Mesendoderm (in vitro differentiated cells): ENCODE data around the gene MAPT.

Experiments used
- DNase-seq: peaks from one replicate; pipeline ENCODE4 v3.0.0; 2013
- H2AK5ac ChIP-seq: 2 replicates; pipeline ENCODE4 v1.6.1; 2013; ENCODE audit warnings: low read length, inconsistent platforms
- H2BK120ac ChIP-seq: 2 replicates; pipeline ENCODE4 v1.6.1; 2013; ENCODE audit warnings: low read depth, mild to moderate bottlenecking, low read length, moderate library complexity, mixed read lengths
- H2BK15ac ChIP-seq: replicated peaks from 2 replicates; pipeline ENCODE4 v1.6.1; 2013; ENCODE audit warnings: low read depth, mild to moderate bottlenecking, moderate library complexity
- H2BK5ac ChIP-seq: 2 replicates; pipeline ENCODE4 v1.6.1; 2013; ENCODE audit warnings: low read length, inconsistent platforms
- H3K18ac ChIP-seq: 2 replicates; pipeline ENCODE4 v1.6.1; 2013; ENCODE audit warnings: mild to moderate bottlenecking, low read length, mixed read lengths
- H3K23ac ChIP-seq: one replicate; pipeline ENCODE4 v1.6.1; 2013; ENCODE audit warnings: low read length
- H3K27ac ChIP-seq: 2 replicates; pipeline ENCODE4 v1.5.1; 2013; ENCODE audit warnings: low read depth, mild to moderate bottlenecking, inconsistent platforms, low read length, moderate library complexity
- H3K27me3 ChIP-seq: 2 replicates; pipeline ENCODE4 v1.6.1; 2013; ENCODE audit warnings: low read length, control low read depth, mild to moderate bottlenecking, inconsistent platforms; ENCODE audit not compliant: insufficient read depth, poor library complexity
- H3K36me3 ChIP-seq: 2 replicates; pipeline ENCODE4 v1.6.1; 2013; ENCODE audit warnings: low read length, inconsistent platforms; ENCODE audit not compliant: control insufficient read depth, insufficient read depth
- H3K4ac ChIP-seq: one replicate; pipeline ENCODE4 v1.6.1; 2013; ENCODE audit warnings: low read depth, mild to moderate bottlenecking, low read length, moderate library complexity
- H3K4me1 ChIP-seq: 2 replicates; pipeline ENCODE4 v1.6.1; 2013; ENCODE audit warnings: low read depth, low read length, inconsistent platforms; ENCODE audit not compliant: control insufficient read depth
- H3K4me2 ChIP-seq: 2 replicates; pipeline ENCODE4 v1.6.1; 2013; ENCODE audit warnings: low read length
- H3K4me3 ChIP-seq: 2 replicates; pipeline ENCODE4 v1.5.1; 2013; ENCODE audit warnings: mild to moderate bottlenecking, low read length
- H3K56ac ChIP-seq: one replicate; pipeline ENCODE4 v1.6.1; 2013; ENCODE audit warnings: low read length
- H3K79me1 ChIP-seq: 2 replicates; pipeline ENCODE4 v1.6.1; 2013; ENCODE audit warnings: low read length, inconsistent platforms
- H3K79me2 ChIP-seq: 2 replicates; pipeline ENCODE4 v1.6.1; 2013; ENCODE audit warnings: mild to moderate bottlenecking, low read length; ENCODE audit not compliant: control insufficient read depth, insufficient read depth
- H3K9ac ChIP-seq: 2 replicates; pipeline ENCODE4 v1.6.1; 2013; ENCODE audit warnings: low read length, inconsistent platforms
- H4K5ac ChIP-seq: one replicate; pipeline ENCODE4 v1.6.1; 2013; ENCODE audit warnings: low read length
- H4K8ac ChIP-seq: one replicate; pipeline ENCODE4 v1.6.1; 2013; ENCODE audit warnings: low read depth, mild to moderate bottlenecking, control low read depth, low read length, moderate library complexity
- WGBS: extraction: QIAGEN DNeasy Blood & Tissue Kit; methylation state at CpG from one replicate; pipeline ENCODE4 v1.1.7; 2013; ENCODE audit warnings: low lambda C conversion rate, missing lambda C conversion rate; ENCODE audit not compliant: insufficient coverage; ENCODE audit errors: extremely low coverage; 5-methylcytosine and 5-hydroxymethylcytosine counted together

Gene MAPT

DNA sequence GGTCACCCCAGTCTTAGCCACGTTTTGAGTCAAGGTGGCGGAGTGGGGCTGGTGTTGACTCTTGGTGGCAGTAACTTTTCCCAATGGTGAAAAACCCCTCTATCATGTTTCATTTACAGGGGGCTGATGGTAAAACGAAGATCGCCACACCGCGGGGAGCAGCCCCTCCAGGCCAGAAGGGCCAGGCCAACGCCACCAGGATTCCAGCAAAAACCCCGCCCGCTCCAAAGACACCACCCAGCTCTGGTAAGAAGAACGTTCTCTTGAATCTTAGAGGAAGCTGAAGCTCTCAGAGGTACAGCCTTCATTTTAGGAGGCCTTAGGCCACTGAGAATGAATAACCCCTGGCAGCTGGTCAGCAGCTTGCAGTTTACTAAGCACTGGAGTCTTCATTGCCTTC, 97.0 kb downstream of the MAPT start:
- Histone ChIP-seq H3K4me3 (no peak overlapping the region), H3K4ac (no peak overlapping the region), H3K79me1 (no peaks in the 10 kb centered on the region), H3K18ac (no peak overlapping the region), H3K9ac (no peak overlapping the region), H3K4me1 (no peaks in the 10 kb centered on the region), H3K23ac (no peak overlapping the region), H2AK5ac (no peak overlapping the region), H3K79me2 (no peaks in the 10 kb centered on the region), H3K27me3 (no peaks in the 10 kb centered on the region), H3K56ac (no peak overlapping the region), H4K8ac (no peak overlapping the region), H4K5ac (no peak overlapping the region), H2BK5ac (no peak overlapping the region), H3K36me3 (no peaks in the 10 kb centered on the region), H3K4me2 (no peak overlapping the region), H3K27ac (no peak overlapping the region), H2BK120ac (no peak overlapping the region), H2BK15ac (no peak overlapping the region)
- no CpG with 5 or more reads among the region's 10 CpGs for WGBS
- no peak for DNase-seq

DNA sequence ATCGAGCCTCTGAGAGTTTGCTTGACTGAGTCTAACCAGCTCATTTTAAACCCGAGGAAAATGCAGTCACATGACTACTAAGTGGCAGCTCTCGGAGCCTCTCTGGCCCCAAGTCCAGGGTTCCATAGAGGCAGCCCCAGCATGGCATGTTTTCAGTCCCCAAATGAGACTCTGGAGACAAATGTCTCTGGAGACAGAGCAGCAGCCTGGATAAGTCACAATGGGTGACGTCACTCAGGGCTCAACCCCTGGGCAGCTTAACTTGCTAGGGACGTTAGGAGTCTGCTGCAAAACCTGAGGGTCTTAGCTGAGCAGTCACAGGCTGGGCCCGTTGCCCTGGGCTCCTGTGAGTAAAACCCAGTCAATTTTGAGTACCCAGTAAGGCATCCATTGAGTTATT, 97.8 kb downstream of the MAPT start:
- no peaks in the 10 kb centered on the region for H3K4me1 ChIP-seq
- no peak overlapping the region for H3K4ac ChIP-seq
- H3K27me3 ChIP-seq, result no peaks in the 10 kb centered on the region
- H3K18ac ChIP-seq, result no peak overlapping the region
- no peaks in the 10 kb centered on the region for H3K79me1 ChIP-seq
- H4K8ac ChIP-seq, result no peak overlapping the region
- H2BK15ac ChIP-seq, result no peak overlapping the region
- no peak overlapping the region for H4K5ac ChIP-seq
- H2AK5ac ChIP-seq, result no peak overlapping the region
- no peak overlapping the region for H2BK5ac ChIP-seq
- H3K4me3 ChIP-seq, result no peak overlapping the region
- no peaks in the 10 kb centered on the region for H3K36me3 ChIP-seq
- no CpG with 5 or more reads among the region's 6 CpGs for WGBS
- H3K4me2 ChIP-seq, result no peak overlapping the region
- H2BK120ac ChIP-seq, result no peak overlapping the region
- no peak overlapping the region for H3K56ac ChIP-seq
- H3K27ac ChIP-seq, result no peak overlapping the region
- no peak for DNase-seq
- H3K23ac ChIP-seq, result no peak overlapping the region
- no peaks in the 10 kb centered on the region for H3K79me2 ChIP-seq
- H3K9ac ChIP-seq, result no peak overlapping the region

DNA sequence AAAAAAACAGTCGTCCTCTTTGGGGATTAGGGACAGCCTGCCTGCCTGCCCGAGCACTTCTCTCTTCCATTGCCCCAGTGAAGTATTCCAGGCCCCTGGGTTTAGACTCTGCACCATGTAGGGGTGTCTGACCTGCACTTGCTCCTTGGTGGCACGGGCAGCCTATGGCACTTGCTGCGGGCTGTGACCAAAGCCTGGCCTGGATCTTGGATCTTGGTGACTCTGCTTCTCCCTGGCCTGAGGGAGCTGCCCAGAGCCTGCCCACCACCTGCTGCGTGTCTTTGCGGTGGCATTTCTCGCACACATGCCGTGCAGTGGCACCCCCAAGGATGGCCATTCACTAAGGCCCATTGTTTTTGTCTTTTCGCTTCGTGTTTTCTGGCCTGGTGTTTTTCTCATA, 98.5 kb downstream of the MAPT start:
- Histone ChIP-seq H3K56ac (no peak overlapping the region), H4K5ac (no peak overlapping the region), H2BK120ac (no peak overlapping the region), H3K36me3 (no peaks in the 10 kb centered on the region), H4K8ac (no peak overlapping the region), H3K4me3 (no peak overlapping the region), H3K4me1 (no peaks in the 10 kb centered on the region), H3K9ac (no peak overlapping the region), H3K4me2 (no peak overlapping the region), H3K79me2 (no peaks in the 10 kb centered on the region), H2AK5ac (no peak overlapping the region), H3K27me3 (no peaks in the 10 kb centered on the region), H3K18ac (no peak overlapping the region), H3K4ac (no peak overlapping the region), H3K79me1 (no peaks in the 10 kb centered on the region), H2BK15ac (no peak overlapping the region), H2BK5ac (no peak overlapping the region), H3K27ac (no peak overlapping the region), H3K23ac (no peak overlapping the region)
- no CpG with 5 or more reads among the region's 10 CpGs for WGBS
- DNase-seq, result no peak

DNA sequence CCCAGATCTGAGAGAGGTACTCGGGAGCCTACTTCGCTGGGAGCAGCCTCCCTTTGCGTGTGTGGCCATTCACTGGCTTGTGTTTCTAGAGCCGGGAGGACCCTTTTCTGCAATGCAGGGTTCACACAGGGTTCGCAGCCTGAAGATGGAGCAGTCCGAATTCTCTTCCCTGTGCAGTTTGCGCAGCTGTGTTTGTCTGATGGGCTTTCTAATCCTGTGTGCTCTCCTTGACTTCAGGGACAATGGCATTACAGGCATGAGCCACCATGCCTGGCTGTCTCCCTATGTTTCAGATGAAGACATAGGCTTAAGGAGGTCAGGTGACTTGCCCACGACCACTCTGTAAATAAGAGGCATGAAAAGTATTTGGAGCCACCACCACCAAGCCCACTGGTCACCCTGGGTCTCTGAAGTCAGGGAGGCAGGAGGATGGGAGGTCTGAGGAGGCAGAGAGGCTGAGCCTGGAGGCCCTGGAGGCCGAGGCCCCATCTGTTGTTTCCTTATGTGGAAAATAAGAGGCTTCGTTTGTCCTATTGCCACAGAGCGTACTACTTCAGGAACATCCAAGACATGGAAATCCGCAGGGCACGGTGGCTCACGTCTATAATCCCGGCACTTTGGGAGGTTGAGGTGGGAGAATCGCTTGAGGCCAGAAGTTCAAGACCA, 99.7 kb downstream of the MAPT start:
- H4K5ac ChIP-seq, result no peak overlapping the region

DNA sequence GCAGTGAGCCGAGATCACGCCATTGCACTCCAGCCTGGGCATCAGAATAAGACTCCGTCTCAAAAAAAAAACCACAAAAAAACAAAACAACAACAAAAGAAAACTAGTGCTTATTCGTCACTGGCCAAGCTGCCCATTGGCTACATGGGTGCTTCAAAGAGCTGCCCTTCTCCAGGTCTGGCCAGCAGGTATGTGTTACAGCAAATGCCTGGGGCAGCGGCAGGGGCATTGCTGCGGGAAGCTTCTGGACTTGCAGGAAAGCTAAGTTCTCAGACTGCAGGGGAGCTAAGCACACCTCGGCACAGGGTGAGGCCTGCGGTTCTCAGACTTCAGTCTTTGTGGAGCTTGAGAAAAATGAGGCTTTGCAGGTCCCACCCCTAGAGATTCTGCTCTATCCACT, 100.6 kb downstream of the MAPT start:
- Histone ChIP-seq H2BK5ac (no peak overlapping the region), H3K27ac (no peak overlapping the region), H4K8ac (no peak overlapping the region), H3K4ac (no peak overlapping the region), H2BK120ac (no peak overlapping the region), H3K36me3 (no peaks in the 10 kb centered on the region), H3K4me2 (no peak overlapping the region), H3K79me1 (no peaks in the 10 kb centered on the region), H2AK5ac (no peak overlapping the region), H3K4me3 (no peak overlapping the region), H3K79me2 (no peaks in the 10 kb centered on the region), H3K18ac (no peak overlapping the region), H3K4me1 (no peaks in the 10 kb centered on the region), H4K5ac (no peak overlapping the region), H3K56ac (no peak overlapping the region), H3K9ac (no peak overlapping the region), H3K27me3 (no peaks in the 10 kb centered on the region), H2BK15ac (no peak overlapping the region), H3K23ac (no peak overlapping the region)
- no CpG with 5 or more reads among the region's 8 CpGs for WGBS
- DNase-seq, result no peak

More for the DNA sequence above, 99.7 kb downstream of the MAPT start:
- H2BK5ac ChIP-seq, result no peak overlapping the region
- no peaks in the 10 kb centered on the region for H3K79me1 ChIP-seq
- H4K8ac ChIP-seq, result no peak overlapping the region
- WGBS, result no CpG with 5 or more reads among the region's 16 CpGs
- no peak overlapping the region for H3K4ac ChIP-seq
- no peaks in the 10 kb centered on the region for H3K4me1 ChIP-seq
- no peak overlapping the region for H3K56ac ChIP-seq
- H3K4me2 ChIP-seq, result no peak overlapping the region
- no peaks in the 10 kb centered on the region for H3K79me2 ChIP-seq
- no peak overlapping the region for H3K27ac ChIP-seq
- H3K23ac ChIP-seq, result no peak overlapping the region
- no peaks in the 10 kb centered on the region for H3K27me3 ChIP-seq
- no peak overlapping the region for H2BK120ac ChIP-seq
- DNase-seq, result no peak
- no peak overlapping the region for H2BK15ac ChIP-seq
- H3K4me3 ChIP-seq, result no peak overlapping the region
- no peak overlapping the region for H3K18ac ChIP-seq
- no peaks in the 10 kb centered on the region for H3K36me3 ChIP-seq
- H2AK5ac ChIP-seq, result no peak overlapping the region
- no peak overlapping the region for H3K9ac ChIP-seq

DNA sequence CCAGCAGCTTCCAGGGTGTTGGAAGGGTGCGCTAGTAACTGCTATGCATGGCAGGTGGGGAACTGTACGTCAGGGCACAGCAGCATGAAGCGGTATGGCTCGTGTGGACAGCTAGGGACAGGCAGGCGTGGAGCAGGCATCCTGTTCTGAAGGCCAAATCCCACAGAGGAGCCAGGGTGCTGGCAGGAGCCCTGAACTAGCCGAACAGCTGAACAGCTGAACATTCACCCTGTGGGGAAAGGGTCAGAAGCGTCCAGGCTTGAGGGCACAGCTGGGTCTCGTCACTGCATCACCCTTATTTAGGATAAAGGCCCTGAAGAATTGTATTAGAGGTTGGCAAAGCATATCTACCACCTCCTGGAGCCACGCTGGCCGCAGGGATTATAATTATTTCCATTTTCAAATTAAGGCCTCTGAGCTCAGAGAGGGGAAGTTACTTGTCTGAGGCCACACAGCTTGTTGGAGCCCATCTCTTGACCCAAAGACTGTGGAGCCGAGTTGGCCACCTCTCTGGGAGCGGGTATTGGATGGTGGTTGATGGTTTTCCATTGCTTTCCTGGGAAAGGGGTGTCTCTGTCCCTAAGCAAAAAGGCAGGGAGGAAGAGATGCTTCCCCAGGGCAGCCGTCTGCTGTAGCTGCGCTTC, 101.4 kb downstream of the MAPT start:
- Histone ChIP-seq H2AK5ac (no peak overlapping the region), H2BK120ac (no peak overlapping the region), H3K18ac (no peak overlapping the region), H3K27me3 (no peaks in the 10 kb centered on the region), H4K8ac (no peak overlapping the region), H3K23ac (no peak overlapping the region), H3K4ac (no peak overlapping the region), H3K4me1 (no peaks in the 10 kb centered on the region), H2BK15ac (no peak overlapping the region), H3K79me2 (no peaks in the 10 kb centered on the region), H2BK5ac (no peak overlapping the region), H3K4me3 (no peak overlapping the region), H3K9ac (no peak overlapping the region), H3K27ac (no peak overlapping the region), H3K56ac (no peak overlapping the region), H3K36me3 (no peaks in the 10 kb centered on the region), H4K5ac (no peak overlapping the region), H3K79me1 (no peaks in the 10 kb centered on the region), H3K4me2 (no peak overlapping the region)
- WGBS, result no CpG with 5 or more reads among the region's 14 CpGs
- no peak for DNase-seq
